KG1 (cell line): ENCODE measurements around the gene CEP97.
"Not testable (repeated sequence)": the region's sequence is repeated elsewhere in the genome, so short reads cannot be mapped to it uniquely, and the experiment has no call there.

Experiments used
- DNase-seq: peaks from one replicate; lab custom pipeline; 2025; lab: John Stamatoyannopoulos, UW

CEP97 gene

GRCh38 chr3:101724329-101725193, at the start of gene CEP97:
Gene CEP97, plus strand, starts transcription at chr3:101724614. Its CDS starts 63 bp downstream, at chr3:101724677.
- peak; percentile 98 for DNase-seq

GRCh38 chr3:101675709-101676215, 48.7 kb upstream of the CEP97 start:
- no peak for DNase-seq

GRCh38 chr3:101676216-101676764, 48.1 kb upstream of the CEP97 start:
- DNase-seq = no peak

- no peak for DNase-seq
These were observed 47.5 kb upstream of the CEP97 start, which contains the start of gene ZBTB11 for GRCh38 chr3:101676765-101677435. Gene ZBTB11, minus strand, starts transcription at chr3:101677132. Its CDS starts 218 bp downstream, at chr3:101676914.

GRCh38 chr3:101677436-101678286, 46.8 kb upstream of the CEP97 start:
- no peak for DNase-seq

- not testable (repeated sequence) for DNase-seq
These were observed 45.6 kb upstream of the CEP97 start for GRCh38 chr3:101678837-101679236.

GRCh38 chr3:101680466-101680865, 43.9 kb upstream of the CEP97 start:
- no peak for DNase-seq

GRCh38 chr3:101685050-101685400, 39.4 kb upstream of the CEP97 start:
- DNase-seq = no peak

GRCh38 chr3:101685870-101686307, 38.5 kb upstream of the CEP97 start:
- DNase-seq = no peak

GRCh38 chr3:101687142-101687931, 37.1 kb upstream of the CEP97 start:
- no peak for DNase-seq

- no peak for DNase-seq
These were observed 35.1 kb upstream of the CEP97 start for GRCh38 chr3:101689286-101689685.

- DNase-seq = no peak
These were observed 33.4 kb upstream of the CEP97 start for GRCh38 chr3:101690972-101691371.

GRCh38 chr3:101691685-101692671, 32.4 kb upstream of the CEP97 start:
- DNase-seq = not testable (repeated sequence)

GRCh38 chr3:101693540-101693939, 30.9 kb upstream of the CEP97 start:
- DNase-seq = not testable (repeated sequence)

GRCh38 chr3:101694836-101695235, 29.6 kb upstream of the CEP97 start:
- not testable (repeated sequence) for DNase-seq

- no peak for DNase-seq
These were observed 28.5 kb upstream of the CEP97 start for GRCh38 chr3:101695779-101696372.

GRCh38 chr3:101701696-101702634, 22.4 kb upstream of the CEP97 start:
- no peak for DNase-seq

GRCh38 chr3:101702726-101703125, 21.7 kb upstream of the CEP97 start:
- no peak for DNase-seq
